ENCODE results near the gene PIK3R1. TPM values are rescaled to one million over a fixed set of nuclear protein-coding genes. Genes with fewer than 3 reads are reported as not detected.

Gene PIK3R1
- total and polyA plus RNA-seq, 10 of the 15 experiments (the other 5 are each of a cell fraction or from before 2014, with no cell fraction given): 7.8 to 38.4 (median 15.7) TPM

DNA sequence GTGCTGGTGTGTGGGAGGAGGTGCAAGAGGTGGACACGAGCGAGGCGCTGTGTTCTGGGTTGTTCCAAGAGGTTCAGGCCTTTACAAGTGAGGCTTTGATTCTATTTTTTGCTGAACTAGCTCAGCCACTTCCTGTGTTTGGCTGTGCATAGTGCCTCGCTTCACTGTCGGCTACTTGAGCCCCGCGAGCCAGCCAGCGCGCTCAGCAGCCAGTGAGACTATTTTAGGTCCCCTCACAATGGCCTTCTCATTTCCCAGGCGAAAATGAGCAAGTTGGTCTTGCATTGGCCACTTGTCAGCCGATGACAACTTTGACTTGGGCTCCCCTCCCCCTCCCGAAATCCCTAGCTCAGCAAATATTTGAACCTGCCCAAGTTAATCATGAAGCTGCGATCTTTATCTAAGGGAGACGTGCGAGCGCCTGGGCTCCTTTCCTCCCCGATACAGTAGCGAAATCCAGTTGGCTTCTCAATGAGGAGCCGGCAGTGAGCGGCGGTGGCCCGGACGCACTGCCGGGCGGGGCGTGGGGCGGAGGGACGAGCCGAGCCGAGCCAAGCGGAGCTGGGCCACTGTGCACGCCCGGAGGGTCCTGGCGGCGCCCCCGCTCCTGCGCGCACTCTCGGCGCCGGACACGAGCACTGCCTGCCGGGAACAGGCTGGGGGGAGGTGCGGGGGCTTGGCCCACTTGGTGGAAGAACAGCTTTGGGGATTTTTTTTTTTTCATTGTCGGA lies 72.6 kb downstream of the PIK3R1 start:
- FAIRE-seq: peak; percentile 27
- TF ChIP-seq ZNF274 (IDR thresholded peaks at IDR 0.05; ENCODE audit: insufficient read depth, insufficient read length) (no peak), NR2F1 (conservative IDR thresholded peaks at IDR 0.05) (peak; percentile 39; the same call in 1 of the 2 replicates), KLF5 (IDR thresholded peaks at IDR 0.05; ENCODE audit: partially characterized antibody) (no peak), STAT3 (IDR thresholded peaks at IDR 0.05; ENCODE audit: low read depth, low read length) (no peak), ATF7 (IDR thresholded peaks at IDR 0.05; ENCODE audit: low read depth) (peak; percentile 64), CBX3 (IDR thresholded peaks at IDR 0.05; ENCODE audit: borderline replicate concordance, low read depth) (no peak), ZNF207 (IDR thresholded peaks at IDR 0.05; ENCODE audit: borderline replicate concordance) (no peak), MLLT1 (IDR thresholded peaks at IDR 0.05) (no peak; the same call in 1 of the 2 replicates), POLR2A (IDR thresholded peaks at IDR 0.05; ENCODE audit: low read depth, low read length) (peak; percentile 78), RUNX3 (IDR thresholded peaks at IDR 0.05; ENCODE audit: low read length) (peak; percentile 64; the same call in 1 of the 2 replicates), MYB (IDR thresholded peaks at IDR 0.05; ENCODE audit: borderline replicate concordance, low read depth, low read length) (no peak), RCOR1 (conservative IDR thresholded peaks at IDR 0.05; ENCODE audit: low read depth, low read length) (no peak), ETV6 (conservative IDR thresholded peaks at IDR 0.05 in 1 of 2, IDR thresholded peaks at IDR 0.05 in 1 of 2; ENCODE audit: borderline replicate concordance in 1 of 2, low read depth in 1 of 2) (peak in 1 of 2 experiments; percentile 46; a peak in 1 of 4 replicates), FOXK2 (IDR thresholded peaks at IDR 0.05) (no peak), CHD4 (IDR thresholded peaks at IDR 0.05) (no peak), TCF7 (IDR thresholded peaks at IDR 0.05; ENCODE audit: borderline replicate concordance) (no peak), JUND (IDR thresholded peaks at IDR 0.05; ENCODE audit: low read depth, low read length) (no peak), HDAC2 (IDR thresholded peaks at IDR 0.05) (no peak)
- TF ChIP-seq, protein P1, sequence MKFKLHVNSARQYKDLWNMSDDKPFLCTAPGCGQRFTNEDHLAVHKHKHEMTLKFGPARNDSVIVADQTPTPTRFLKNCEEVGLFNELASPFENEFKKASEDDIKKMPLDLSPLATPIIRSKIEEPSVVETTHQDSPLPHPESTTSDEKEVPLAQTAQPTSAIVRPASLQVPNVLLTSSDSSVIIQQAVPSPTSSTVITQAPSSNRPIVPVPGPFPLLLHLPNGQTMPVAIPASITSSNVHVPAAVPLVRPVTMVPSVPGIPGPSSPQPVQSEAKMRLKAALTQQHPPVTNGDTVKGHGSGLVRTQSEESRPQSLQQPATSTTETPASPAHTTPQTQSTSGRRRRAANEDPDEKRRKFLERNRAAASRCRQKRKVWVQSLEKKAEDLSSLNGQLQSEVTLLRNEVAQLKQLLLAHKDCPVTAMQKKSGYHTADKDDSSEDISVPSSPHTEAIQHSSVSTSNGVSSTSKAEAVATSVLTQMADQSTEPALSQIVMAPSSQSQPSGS (IDR thresholded peaks at IDR 0.05; ENCODE audit: low read length): peak; percentile 32; the same call in 1 of the 2 replicates
- TF ChIP-seq, protein P2, sequence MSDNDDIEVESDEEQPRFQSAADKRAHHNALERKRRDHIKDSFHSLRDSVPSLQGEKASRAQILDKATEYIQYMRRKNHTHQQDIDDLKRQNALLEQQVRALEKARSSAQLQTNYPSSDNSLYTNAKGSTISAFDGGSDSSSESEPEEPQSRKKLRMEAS (IDR thresholded peaks at IDR 0.05; ENCODE audit: low read depth, low read length): no peak

More for the DNA sequence above, 72.6 kb downstream of the PIK3R1 start:
- no TSS peak for BruUV-seq (replicated peaks)
- no peaks in the 10 kb centered on the region for H3K27me3 ChIP-seq (replicated peaks in 1 of 2; ENCODE audit: control insufficient read depth in 2 of 2, insufficient read depth in 2 of 2, low read length in 1 of 2)
- ChIA-PET SMC1A (ENCODE audit: uncharacterized antibody, unreplicated experiment) (interaction anchor here (0.5 to 4.1 kb wide), 41 partner anchors 13 to 1042 kb away, joined by 3 to 182 read pairs (median 7); no protein-coding TSS in a partner anchor), RAD21 (ENCODE audit: unreplicated experiment) (interaction anchor here (0.7 to 3.8 kb wide), 33 partner anchors 11 to 580 kb away, joined by 3 to 185 read pairs (median 8); partner anchors contain the start of gene PIK3R1), CTCF (interaction anchor here (0.6 to 3.6 kb wide), 30 partner anchors 11 to 719 kb away, joined by 3 to 165 read pairs (median 12); no protein-coding TSS in a partner anchor), POLR2A (interaction anchor here (0.6 to 3.5 kb wide), 17 partner anchors 11 to 279 kb away, joined by 3 to 28 read pairs (median 3); partner anchors contain the start of gene PIK3R1)
- WGBS (ENCODE audit: insufficient coverage, insufficient replicate concordance, low lambda C conversion rate, missing lambda C conversion rate): under 1% methylated on average over 45 of the region's 45 CpGs
- H3K36me3 ChIP-seq (ENCODE audit: control insufficient read depth in 2 of 2, insufficient read depth in 2 of 2, low read length in 1 of 2): peaks cover 0 to 18% of the 10 kb centered on the region in 2 experiments; a peak in 2 of 4 replicates
- intact Hi-C loops (cut with micrococcal nuclease; ENCODE audit: unreplicated experiment) (loop anchor here (1.0 to 5.0 kb wide), 5 partner anchors 146 to 675 kb away; no protein-coding TSS in a partner anchor), in situ Hi-C loops (cut with MboI) (loop anchor here (5.0 to 10.0 kb wide), 2 partner anchors 169 to 727 kb away; no protein-coding TSS in a partner anchor)
- peak overlapping the region; percentile 100 for H3K4me2 ChIP-seq (ENCODE audit: control insufficient read depth, insufficient read depth)
- H3K4me1 ChIP-seq (ENCODE audit: control insufficient read depth, insufficient read depth, low read length): peaks cover 53% of the 10 kb centered on the region
- peak; percentile 85 for ATAC-seq
- H3K9ac ChIP-seq (ENCODE audit: control insufficient read depth, insufficient read depth, low read length): peak overlapping the region; percentile 80
- peak overlapping the region; percentile 77 for H3K4me3 ChIP-seq
- DNase-seq (ENCODE audit: low read depth, low spot score): peak; percentile 77
- H4K20me1 ChIP-seq (ENCODE audit: control insufficient read depth, insufficient read depth): no peaks in the 10 kb centered on the region
- H3K27ac ChIP-seq (ENCODE audit: control insufficient read depth, insufficient read depth): peak overlapping the region; percentile 94
- no peaks in the 10 kb centered on the region for H3K9me3 ChIP-seq (replicated peaks; ENCODE audit: control insufficient read depth, insufficient read depth, low read length)
- peak overlapping the region; percentile 49 for H2AFZ ChIP-seq (ENCODE audit: control insufficient read depth, low read depth, low read length)
- H3K79me2 ChIP-seq (ENCODE audit: control insufficient read depth, insufficient read depth, low read length): peaks cover 37% of the 10 kb centered on the region

Data from GM12878 (cell line).